Nephron (organoid): ENCODE data around the gene AIMP2.
"Not testable (repeated sequence)": the region's sequence is repeated elsewhere in the genome, so short reads cannot be mapped to it uniquely, and the experiment has no call there.

ENCODE experiments used
- H3K27ac Mint-ChIP-seq, 3 experiments: 2 replicates each; pipeline ENCODE4 v1.8.0; 2020; ENCODE audit warnings: mixed read lengths in 3 of 3, mild to moderate bottlenecking in 2 of 3, moderate library complexity in 1 of 3
- H3K27me3 Mint-ChIP-seq: 2 replicates; pipeline ENCODE4 v1.8.0; 2021; ENCODE audit warnings: low read depth, mild to moderate bottlenecking, moderate library complexity, mixed read lengths
- H3K36me3 Mint-ChIP-seq: 2 replicates; pipeline ENCODE4 v1.8.0; 2020; ENCODE audit warnings: low read depth, mixed read lengths
- H3K4me1 Mint-ChIP-seq: 2 replicates; pipeline ENCODE4 v1.8.0; 2020; ENCODE audit warnings: mixed read lengths
- H3K4me3 Mint-ChIP-seq, 3 experiments: 2 replicates each; pipeline ENCODE4 v1.8.0; 2020; ENCODE audit warnings: mild to moderate bottlenecking in 3 of 3, mixed read lengths in 3 of 3, moderate library complexity in 2 of 3
- H3K9me3 Mint-ChIP-seq: 2 replicates; pipeline ENCODE4 v1.8.0; 2020; ENCODE audit warnings: mixed read lengths
- TF ChIP-seq, protein P1 (sequence below), 3 experiments: fragments of 200-600 bp; sonication (generic); IDR thresholded peaks; one replicate each; pipeline ENCODE4 v1.5.0; 2021; ENCODE audit warnings: antibody characterized with exemption in 3 of 3; ENCODE audit not compliant: unreplicated experiment in 3 of 3

Gene AIMP2

DNA sequence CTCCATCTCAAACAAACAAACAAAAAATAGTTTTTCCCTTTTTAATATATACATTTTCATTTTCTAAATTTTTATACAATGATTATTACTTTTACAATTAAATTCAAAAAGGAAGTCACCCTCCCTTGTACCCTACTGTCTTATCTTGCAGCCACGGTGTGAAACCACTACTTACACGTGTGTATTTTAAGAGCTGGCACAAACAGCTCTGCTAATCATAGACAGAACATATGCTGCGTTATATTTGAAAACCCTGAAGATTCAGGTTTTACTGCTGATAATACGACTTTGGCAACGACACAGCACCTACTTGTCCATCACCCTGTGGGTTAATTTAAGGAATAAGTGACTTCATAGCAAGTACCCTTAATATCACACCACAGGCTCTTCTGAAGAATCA, 23.1 kb downstream of the AIMP2 start:
- Mint-ChIP-seq H3K27ac (no peak overlapping the region), H3K4me1 (no peaks in the 10 kb centered on the region), H3K4me3 (no peak overlapping the region), H3K27me3 (no peaks in the 10 kb centered on the region), H3K9me3 (no peaks in the 10 kb centered on the region), H3K36me3 (peaks cover 71% of the 10 kb centered on the region)
- TF ChIP-seq, protein P1, sequence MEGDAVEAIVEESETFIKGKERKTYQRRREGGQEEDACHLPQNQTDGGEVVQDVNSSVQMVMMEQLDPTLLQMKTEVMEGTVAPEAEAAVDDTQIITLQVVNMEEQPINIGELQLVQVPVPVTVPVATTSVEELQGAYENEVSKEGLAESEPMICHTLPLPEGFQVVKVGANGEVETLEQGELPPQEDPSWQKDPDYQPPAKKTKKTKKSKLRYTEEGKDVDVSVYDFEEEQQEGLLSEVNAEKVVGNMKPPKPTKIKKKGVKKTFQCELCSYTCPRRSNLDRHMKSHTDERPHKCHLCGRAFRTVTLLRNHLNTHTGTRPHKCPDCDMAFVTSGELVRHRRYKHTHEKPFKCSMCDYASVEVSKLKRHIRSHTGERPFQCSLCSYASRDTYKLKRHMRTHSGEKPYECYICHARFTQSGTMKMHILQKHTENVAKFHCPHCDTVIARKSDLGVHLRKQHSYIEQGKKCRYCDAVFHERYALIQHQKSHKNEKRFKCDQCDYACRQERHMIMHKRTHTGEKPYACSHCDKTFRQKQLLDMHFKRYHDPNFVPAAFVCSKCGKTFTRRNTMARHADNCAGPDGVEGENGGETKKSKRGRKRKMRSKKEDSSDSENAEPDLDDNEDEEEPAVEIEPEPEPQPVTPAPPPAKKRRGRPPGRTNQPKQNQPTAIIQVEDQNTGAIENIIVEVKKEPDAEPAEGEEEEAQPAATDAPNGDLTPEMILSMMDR (IDR thresholded peaks at IDR 0.05; ENCODE audit: unreplicated experiment in 3 of 3), result no peak

DNA sequence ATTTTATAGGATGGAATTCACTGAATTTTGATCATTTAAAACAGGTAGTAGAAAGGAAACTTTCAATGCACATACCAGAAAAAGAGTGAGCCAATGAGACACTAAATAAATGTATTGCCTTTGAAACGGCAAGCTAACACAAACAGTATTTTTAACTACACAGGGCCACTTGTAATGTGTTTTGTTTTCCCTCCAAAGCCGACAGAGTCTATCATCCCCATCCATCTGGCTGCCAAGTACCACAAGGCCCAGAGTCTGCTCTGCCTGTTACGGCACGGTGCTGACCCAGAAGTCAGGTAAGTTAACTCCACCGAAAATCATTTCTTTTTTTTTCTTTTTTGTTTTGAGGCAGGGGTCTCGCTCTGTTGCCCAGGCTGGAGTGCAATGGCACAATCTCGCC, 23.6 kb downstream of the AIMP2 start:
- peaks cover 69% of the 10 kb centered on the region for H3K36me3 Mint-ChIP-seq
- no peaks in the 10 kb centered on the region for H3K27me3 Mint-ChIP-seq
- no peak overlapping the region for H3K4me3 Mint-ChIP-seq
- H3K9me3 Mint-ChIP-seq, result no peaks in the 10 kb centered on the region
- TF ChIP-seq, protein P1 (IDR thresholded peaks at IDR 0.05; ENCODE audit: unreplicated experiment in 3 of 3), result no peak
- no peak overlapping the region for H3K27ac Mint-ChIP-seq
- H3K4me1 Mint-ChIP-seq, result no peaks in the 10 kb centered on the region

- H3K9me3 Mint-ChIP-seq, result no peaks in the 10 kb centered on the region
- H3K27ac Mint-ChIP-seq, result no peak overlapping the region
- no peaks in the 10 kb centered on the region for H3K4me1 Mint-ChIP-seq
- no peaks in the 10 kb centered on the region for H3K27me3 Mint-ChIP-seq
- no peak overlapping the region for H3K4me3 Mint-ChIP-seq
- TF ChIP-seq, protein P1 (IDR thresholded peaks at IDR 0.05; ENCODE audit: unreplicated experiment in 3 of 3), result no peak
- H3K36me3 Mint-ChIP-seq, result peaks cover 65% of the 10 kb centered on the region
Measured at GRCh38 chr7:6035165-6035564, 26.1 kb downstream of the AIMP2 start.

DNA sequence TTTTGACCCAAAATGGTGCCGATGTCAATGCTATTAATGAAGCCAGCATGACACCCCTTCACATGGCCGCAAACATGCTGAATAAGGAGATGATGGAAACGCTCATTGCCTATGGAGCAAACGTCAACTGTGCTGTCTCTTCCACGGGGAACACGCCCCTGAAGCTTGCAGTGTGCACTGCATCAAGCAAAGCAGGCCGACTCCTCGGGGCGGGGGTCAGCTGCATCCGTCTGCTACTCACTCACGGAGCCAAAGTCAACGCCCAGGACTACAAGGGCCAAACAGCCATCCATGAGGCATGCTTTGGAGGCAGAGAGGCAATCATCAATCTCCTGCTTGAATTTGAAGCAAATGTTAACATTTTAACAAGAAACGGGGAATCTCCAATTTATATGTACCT, 26.6 kb downstream of the AIMP2 start:
- TF ChIP-seq, protein P1 (IDR thresholded peaks at IDR 0.05; ENCODE audit: unreplicated experiment in 3 of 3), result no peak
- Mint-ChIP-seq H3K4me1 (no peaks in the 10 kb centered on the region), H3K9me3 (no peaks in the 10 kb centered on the region), H3K4me3 (no peak overlapping the region), H3K27me3 (no peaks in the 10 kb centered on the region), H3K36me3 (peaks cover 65% of the 10 kb centered on the region), H3K27ac (no peak overlapping the region)

DNA sequence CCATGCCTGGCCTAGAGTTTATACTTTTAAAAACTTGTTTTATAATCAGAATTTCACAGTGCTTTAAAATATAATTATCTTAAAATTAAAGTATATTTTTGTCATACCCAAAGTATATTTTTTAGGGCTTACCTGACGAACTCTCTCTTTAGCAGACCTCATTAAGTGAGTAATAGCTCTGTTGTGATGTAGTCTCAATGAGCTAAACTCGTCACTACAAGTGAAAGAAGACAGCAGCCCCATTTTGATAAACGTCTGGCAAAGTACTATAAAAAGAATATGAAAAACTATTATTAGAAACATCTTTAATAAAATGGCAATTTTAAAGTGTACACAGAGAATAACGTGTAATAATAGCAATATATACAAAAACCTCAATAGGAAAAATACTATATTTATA, 40.7 kb downstream of the AIMP2 start:
- no peak overlapping the region for H3K4me3 Mint-ChIP-seq
- TF ChIP-seq, protein P1 (IDR thresholded peaks at IDR 0.05; ENCODE audit: unreplicated experiment in 3 of 3), result no peak
- no peak overlapping the region for H3K27ac Mint-ChIP-seq
- no peaks in the 10 kb centered on the region for H3K4me1 Mint-ChIP-seq
- H3K27me3 Mint-ChIP-seq, result no peaks in the 10 kb centered on the region
- no peaks in the 10 kb centered on the region for H3K9me3 Mint-ChIP-seq
- peaks cover 52% of the 10 kb centered on the region for H3K36me3 Mint-ChIP-seq

DNA sequence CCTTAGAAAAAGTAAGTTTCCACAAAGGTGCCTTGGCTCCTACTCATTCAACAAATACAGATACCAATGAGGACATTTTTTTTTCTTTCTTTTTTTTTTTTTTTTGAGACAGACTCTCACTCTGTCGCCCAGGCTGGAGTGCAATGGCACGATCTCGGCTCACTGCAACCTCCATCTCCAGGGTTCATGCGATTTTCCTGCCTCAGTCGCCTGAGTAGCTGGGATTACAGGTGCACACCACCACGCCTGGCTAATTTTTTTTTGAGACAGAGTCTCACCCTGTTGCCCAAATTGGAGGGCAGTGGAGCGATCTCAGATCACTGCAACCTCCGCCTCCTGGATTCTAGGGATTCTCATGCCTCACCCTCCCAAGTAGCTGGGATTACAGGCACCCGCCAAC, 42.1 kb downstream of the AIMP2 start:
- H3K9me3 Mint-ChIP-seq, H3K4me3 Mint-ChIP-seq, H3K4me1 Mint-ChIP-seq, H3K27ac Mint-ChIP-seq, H3K27me3 Mint-ChIP-seq: not testable (repeated sequence)
- peaks cover 47% of the 10 kb centered on the region for H3K36me3 Mint-ChIP-seq
